GM18519 (cell line): Measurements from ENCODE around the gene TRIM24.
"Not testable (repeated sequence)": the region's sequence is repeated elsewhere in the genome, so short reads cannot be mapped to it uniquely, and the experiment has no call there.

Experiments
- ATAC-seq: cut with Tn5 transposase; IDR thresholded peaks from one replicate; pipeline ENCODE4 v1.9.1; 2021; ENCODE audit warnings: mild to moderate bottlenecking, moderate library complexity; ENCODE audit not compliant: unreplicated experiment, low FRiP score

The TRIM24 gene

GRCh38 chr7:138524259-138524658 is 64.2 kb downstream of the TRIM24 start:
- ATAC-seq = no peak

GRCh38 chr7:138525757-138526156 is 65.7 kb downstream of the TRIM24 start:
- ATAC-seq = no peak

DNA sequence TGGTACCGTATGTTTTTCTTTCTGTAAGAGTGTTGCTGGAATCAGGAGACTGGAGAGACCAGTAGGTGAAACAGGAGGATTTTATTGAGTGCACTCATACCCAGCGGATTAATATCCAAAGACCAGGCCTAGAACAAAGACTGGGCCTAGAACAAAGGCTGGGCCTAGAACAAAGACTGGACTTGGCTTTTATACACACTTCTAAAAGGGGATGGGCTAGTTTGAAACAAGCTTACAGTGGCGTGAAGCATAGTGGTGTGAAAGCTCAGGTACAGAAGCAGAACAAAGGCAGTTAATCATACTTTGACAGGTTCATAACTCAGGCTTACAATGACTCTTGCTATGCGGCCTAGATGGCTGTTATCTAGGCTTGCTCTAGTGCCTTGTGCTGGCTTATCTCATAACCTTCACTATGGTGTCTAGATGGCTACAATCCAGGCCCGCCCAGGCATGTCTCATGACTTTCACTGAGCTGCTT is 67.7 kb downstream of the TRIM24 start:
- ATAC-seq = no peak

- not testable (repeated sequence) for ATAC-seq
Observed at GRCh38 chr7:138536833-138537232, 76.8 kb downstream of the TRIM24 start.

GRCh38 chr7:138538518-138538917 is 78.5 kb downstream of the TRIM24 start:
- no peak for ATAC-seq

DNA sequence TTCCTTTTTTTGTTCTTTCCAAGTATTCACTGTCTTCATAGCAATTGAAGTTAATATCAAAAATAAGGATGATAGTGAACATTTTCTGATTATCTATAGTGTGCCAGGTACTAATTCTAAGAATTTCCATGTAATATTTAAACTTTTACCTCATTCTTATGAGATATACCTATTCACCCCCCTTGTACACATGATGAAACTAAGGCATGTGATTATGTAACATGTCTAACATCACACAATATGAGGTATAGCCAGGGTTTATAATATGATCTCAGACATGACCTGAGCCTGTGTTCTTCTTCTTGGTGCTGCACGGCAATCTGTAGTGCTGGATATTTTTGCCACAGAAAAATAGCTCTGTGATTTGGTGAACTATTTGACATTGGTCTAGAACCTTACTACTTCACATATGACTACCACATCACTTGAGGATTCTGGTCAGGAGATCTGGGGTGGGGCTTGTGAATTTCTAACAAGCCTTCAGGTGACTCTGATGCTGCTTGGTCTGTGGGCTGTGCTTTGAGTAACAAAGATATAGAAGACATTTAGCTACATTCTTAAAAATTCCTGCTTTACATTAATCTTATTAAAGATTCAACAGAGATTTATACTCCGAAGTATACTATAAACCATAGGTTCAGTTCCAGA is 79.1 kb downstream of the TRIM24 start:
- no peak for ATAC-seq

GRCh38 chr7:138542183-138542582 is 82.1 kb downstream of the TRIM24 start:
- ATAC-seq = peak; percentile 96

GRCh38 chr7:138543739-138544138 is 83.7 kb downstream of the TRIM24 start:
- no peak for ATAC-seq

GRCh38 chr7:138545123-138545522 is 85.1 kb downstream of the TRIM24 start:
- no peak for ATAC-seq

- no peak for ATAC-seq
Observed at GRCh38 chr7:138546064-138546619, 86.1 kb downstream of the TRIM24 start.

DNA sequence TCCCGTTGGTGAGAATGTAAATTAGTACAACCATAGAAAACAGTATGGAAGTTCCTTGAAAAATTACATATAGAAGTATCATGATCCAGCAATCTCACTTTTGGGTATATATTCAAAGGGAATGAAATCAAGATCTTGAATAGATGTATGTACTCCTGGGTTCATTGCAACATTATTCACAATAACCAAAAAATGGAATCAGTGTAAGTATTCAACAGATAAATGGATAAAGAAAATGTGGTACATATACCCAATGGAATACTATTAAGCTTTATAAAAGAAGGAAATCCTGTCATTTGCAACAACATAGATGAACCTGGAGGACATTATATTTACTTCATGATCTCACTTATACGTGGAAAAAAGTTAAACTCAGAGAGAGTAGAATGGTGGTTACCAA is 86.8 kb downstream of the TRIM24 start:
- ATAC-seq = no peak

GRCh38 chr7:138549082-138549481 is 89.0 kb downstream of the TRIM24 start:
- no peak for ATAC-seq

DNA sequence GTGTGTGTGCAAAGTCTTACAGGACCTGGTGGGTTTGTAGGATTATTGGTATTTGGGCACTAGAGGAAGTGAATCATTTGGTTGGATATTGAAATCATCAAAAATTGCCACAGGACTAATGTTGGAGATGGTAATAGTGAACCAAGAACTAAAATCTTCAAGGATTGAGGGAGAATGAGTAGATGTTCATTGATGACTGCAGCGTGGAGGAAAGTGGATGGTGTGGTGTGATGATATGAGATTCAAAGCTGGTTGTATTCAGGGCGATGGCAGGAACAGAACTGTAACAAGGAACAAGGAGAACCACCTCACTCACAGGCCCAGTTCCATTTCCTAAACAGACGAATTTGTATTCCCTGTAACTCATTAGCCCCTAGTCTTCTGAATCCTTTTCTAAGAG is 90.3 kb downstream of the TRIM24 start:
- ATAC-seq = no peak

- no peak for ATAC-seq
Observed at GRCh38 chr7:138551102-138551501, 91.0 kb downstream of the TRIM24 start.

GRCh38 chr7:138553805-138554204 is 93.7 kb downstream of the TRIM24 start:
- ATAC-seq = no peak

- ATAC-seq = no peak
Observed at GRCh38 chr7:138554674-138555073, 94.6 kb downstream of the TRIM24 start.

- ATAC-seq = no peak
Observed at GRCh38 chr7:138555684-138556083, 95.6 kb downstream of the TRIM24 start.

- ATAC-seq = no peak
Observed at GRCh38 chr7:138556771-138557484, 96.9 kb downstream of the TRIM24 start.

DNA sequence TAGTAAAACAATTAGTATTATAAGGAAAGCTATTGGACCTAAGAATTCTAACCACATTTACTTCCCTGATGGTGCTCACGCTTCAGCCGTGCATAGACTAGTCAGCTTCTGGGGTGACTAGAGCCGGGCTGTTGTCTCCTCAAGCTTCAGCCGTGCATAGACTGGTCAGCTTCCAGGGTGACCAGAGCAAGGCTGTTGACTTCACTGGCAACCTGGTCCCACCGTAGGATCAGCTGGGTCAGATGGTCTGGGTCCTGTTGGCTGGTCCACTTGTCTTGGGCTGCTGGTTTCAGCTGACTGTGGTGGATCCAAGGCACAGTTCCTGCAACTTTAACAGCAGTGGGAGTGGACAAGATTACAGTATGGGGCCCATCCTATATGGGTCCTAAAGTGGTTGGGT is 99.4 kb downstream of the TRIM24 start:
- no peak for ATAC-seq

DNA sequence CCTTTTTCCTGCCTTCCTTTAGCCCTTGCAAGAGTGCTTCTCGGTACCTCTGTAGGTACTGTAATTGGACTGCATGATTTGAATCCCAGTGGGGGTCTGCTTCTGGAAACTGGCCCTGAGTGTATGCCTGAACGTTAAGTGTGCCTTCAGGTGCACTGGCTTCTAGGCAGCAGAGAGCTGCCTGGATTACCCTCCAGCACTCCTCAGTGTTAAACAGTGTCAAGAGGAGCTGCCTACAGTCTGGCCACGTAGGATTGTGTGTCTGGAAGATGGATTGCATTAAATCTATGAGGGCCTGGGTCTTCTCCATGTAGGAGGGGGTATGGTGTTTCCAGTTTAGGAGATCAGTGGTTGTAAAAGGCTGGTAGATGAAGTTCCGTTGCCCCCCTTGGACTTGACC is 103.7 kb downstream of the TRIM24 start:
- no peak for ATAC-seq

DNA sequence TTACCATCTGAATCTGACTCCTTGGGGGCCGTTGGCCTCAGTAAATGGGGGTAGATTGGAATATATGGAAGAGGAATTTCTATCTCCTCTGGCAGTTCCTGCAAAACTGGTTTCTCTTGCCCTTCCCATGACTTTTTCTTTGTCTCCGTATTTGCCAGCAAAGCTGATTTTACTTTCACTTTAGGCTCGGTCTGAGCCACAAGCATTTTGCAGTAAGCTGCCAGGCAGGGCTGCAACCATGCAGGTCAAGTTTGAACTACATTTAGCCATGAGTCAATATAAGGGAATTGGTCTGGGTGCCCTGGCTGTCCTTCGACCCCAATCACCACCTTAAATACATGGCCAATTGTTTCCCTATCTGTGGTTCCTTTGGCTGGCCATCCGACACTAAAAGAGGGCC is 104.3 kb downstream of the TRIM24 start:
- ATAC-seq = no peak

GRCh38 chr7:138565071-138565450 is 105.0 kb downstream of the TRIM24 start:
- ATAC-seq = no peak
